Rectal smooth muscle tissue (tissue), 1 donor: Measurements from ENCODE around the gene NEAT1.
A peak's percentile ranks its signal among the peaks of the same experiment; 100 is the strongest.

Experiments
- H3K27ac ChIP-seq: one replicate; pipeline ENCODE4 v1.7.0; 2013; ENCODE audit warnings: low read depth, low read length, inconsistent platforms
- H3K27me3 ChIP-seq: one replicate; pipeline ENCODE4 v1.7.0; 2013; ENCODE audit warnings: low read length; ENCODE audit not compliant: control insufficient read depth, insufficient read depth
- H3K36me3 ChIP-seq: one replicate; pipeline ENCODE4 v1.7.0; 2013; ENCODE audit warnings: low read length; ENCODE audit not compliant: control insufficient read depth, insufficient read depth
- H3K4me1 ChIP-seq: one replicate; pipeline ENCODE4 v1.7.0; 2013; ENCODE audit warnings: low read length; ENCODE audit not compliant: control insufficient read depth, insufficient read depth
- H3K4me3 ChIP-seq: one replicate; pipeline ENCODE4 v1.7.0; 2013; ENCODE audit warnings: low read length
- H3K9ac ChIP-seq: one replicate; pipeline ENCODE4 v1.7.0; 2013; ENCODE audit warnings: low read length

NEAT1 gene

DNA sequence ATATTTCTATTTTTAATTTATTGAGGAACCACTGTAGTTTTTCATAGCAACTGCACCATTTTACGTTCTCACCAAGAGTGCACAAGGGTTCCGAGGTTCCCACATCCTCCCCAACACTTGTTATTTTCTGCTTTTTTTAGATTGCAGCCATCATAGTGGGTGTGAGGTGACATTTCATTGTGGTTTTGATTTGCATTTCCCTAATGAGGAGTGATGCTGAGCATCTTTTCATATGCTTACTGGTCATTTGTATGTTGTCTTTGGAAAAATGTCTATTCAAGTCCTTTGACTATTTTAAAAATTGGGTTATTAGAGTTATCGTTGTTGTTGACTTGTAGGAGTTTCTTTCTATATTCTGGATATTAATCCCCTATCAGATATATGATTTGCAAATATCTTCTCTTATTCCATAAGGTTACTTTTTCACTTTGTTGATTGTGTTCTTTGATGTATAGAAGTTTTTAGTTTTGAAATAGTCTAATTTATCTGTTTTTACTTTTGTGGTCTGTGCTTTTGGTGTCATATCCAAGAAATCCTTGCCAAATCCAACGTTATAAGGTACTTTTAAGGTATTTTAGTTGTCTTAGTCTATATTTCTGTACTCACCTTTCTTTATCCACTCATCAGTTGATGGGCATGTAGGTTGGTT is 9.0 kb downstream of the NEAT1 start:
- peaks cover 66% of the 10 kb centered on the region for H3K4me1 ChIP-seq
- peaks cover 28% of the 10 kb centered on the region for H3K36me3 ChIP-seq
- peak overlapping the region; percentile 15 for H3K4me3 ChIP-seq
- no peaks in the 10 kb centered on the region for H3K27me3 ChIP-seq
- no peak overlapping the region for H3K27ac ChIP-seq
- no peak overlapping the region for H3K9ac ChIP-seq

DNA sequence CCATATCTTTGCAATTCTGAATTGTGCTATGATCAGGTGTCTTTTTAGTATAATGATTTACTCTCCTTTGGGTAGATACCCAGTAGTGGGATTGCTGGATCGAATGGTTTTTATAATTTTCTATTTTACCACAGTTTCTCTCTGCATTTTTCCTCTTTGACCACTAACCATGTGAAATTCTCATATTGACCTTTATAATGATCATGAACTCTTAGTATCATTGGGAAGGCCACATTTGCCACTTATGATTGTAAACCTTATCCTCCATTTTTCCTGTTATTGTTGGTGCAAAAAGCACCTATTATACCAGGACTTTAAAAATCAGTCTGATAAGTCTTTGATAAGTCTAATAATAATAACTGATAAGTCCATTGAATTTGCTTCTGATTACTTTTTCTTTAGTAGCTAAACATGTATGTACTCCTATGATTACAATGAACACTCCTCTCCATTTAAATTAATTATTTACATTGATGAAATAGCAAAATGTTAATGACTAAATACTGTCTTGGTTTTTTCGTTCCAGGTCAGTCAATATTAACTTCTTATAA is 9.6 kb downstream of the NEAT1 start:
- Histone ChIP-seq H3K27ac (no peak overlapping the region), H3K9ac (no peak overlapping the region), H3K4me1 (peaks cover 61% of the 10 kb centered on the region), H3K27me3 (no peaks in the 10 kb centered on the region), H3K36me3 (peaks cover 24% of the 10 kb centered on the region), H3K4me3 (no peak overlapping the region)

DNA sequence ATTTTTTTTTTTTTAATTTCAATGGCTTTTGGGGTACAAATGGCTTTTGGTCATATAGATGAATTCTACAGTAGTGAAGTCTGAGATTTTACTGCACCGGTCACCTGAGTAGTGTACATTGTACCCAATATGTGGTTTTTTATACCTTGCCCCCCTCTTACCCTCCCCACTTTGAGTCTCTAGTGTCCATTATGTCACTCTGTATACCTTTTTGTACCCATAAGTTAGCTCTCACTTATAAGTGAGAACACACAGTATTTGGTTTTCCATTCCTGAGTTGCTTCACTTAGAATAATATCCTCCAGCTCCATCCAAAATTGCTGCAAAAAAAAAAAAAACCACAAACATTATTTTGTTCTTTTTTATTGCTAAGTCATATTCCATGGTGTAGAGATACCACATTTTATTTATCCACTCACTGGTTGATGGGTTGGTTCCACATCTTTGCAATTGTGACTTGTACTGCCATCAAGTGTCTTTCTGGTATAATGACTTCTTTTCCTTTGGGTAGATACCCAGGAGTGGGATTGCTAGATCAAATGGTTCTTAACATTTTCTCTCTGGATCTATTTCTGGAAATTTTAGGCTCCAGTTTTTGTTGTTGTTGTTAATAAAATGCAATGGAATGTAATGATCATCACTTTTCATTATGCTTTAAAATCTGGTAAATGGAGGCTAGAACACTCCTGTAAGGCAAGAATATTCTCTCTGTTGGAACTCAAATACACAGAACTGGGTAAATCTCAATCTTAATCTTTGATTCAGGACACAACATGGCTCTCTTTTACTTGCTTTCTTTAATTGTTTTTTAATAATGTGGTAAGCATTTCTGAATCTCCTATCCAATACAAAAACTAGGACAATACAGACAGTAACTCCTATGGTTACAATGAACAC is 10.3 kb downstream of the NEAT1 start:
- Histone ChIP-seq H3K9ac (no peak overlapping the region), H3K27me3 (no peaks in the 10 kb centered on the region), H3K36me3 (peaks cover 21% of the 10 kb centered on the region), H3K4me3 (no peak overlapping the region), H3K27ac (no peak overlapping the region), H3K4me1 (peaks cover 56% of the 10 kb centered on the region)

DNA sequence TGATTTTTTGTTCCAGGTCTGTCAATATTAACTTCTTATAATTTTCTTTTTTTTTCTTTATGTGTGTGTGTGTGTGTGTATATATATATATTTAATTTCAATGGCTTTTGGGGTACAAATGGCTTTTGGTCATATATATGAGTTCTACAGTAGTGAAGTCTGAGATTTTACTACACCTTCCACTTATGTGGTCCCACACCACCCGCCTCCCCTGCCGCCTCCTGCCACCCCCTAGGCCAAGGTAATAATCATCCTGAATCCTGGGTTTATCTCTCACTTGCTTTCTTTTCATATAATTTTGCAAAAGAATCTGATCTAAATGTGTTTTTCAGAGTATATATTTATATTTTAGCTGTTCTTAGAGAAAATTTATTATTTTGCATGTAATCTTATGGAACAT is 11.1 kb downstream of the NEAT1 start:
- Histone ChIP-seq H3K4me1 (peaks cover 50% of the 10 kb centered on the region), H3K9ac (no peak overlapping the region), H3K4me3 (no peak overlapping the region), H3K27me3 (no peaks in the 10 kb centered on the region), H3K36me3 (peaks cover 22% of the 10 kb centered on the region), H3K27ac (no peak overlapping the region)

DNA sequence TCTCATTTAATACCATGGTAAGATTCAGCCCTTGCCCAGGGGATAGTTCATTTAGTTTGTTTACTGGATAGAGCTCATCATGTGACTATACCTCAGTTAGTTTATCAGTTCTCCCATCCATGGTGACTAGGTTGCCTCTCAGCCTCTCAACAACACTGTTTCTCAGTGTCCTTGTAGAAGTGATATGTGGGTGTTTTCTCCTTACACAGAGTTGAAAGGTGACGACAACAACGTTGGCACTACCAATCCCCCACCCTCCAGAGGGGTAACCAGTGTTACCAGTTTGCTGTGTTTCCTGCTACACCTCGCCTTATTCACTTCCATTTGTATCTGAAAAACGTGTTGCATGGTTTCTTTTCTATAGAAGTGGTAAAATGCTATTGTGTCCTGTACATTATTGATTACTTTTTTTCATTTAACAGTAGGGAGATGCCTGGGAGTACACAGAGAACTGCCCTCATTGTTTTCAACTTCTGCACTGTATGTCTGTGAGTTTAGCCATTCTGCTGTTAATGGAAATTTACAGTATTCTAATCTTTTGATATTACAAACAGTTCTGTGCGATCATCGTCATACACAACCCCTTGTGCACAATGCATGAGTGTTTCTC is 11.6 kb downstream of the NEAT1 start:
- Histone ChIP-seq H3K9ac (no peak overlapping the region), H3K4me1 (peaks cover 45% of the 10 kb centered on the region), H3K36me3 (peaks cover 22% of the 10 kb centered on the region), H3K27me3 (no peaks in the 10 kb centered on the region), H3K4me3 (no peak overlapping the region), H3K27ac (no peak overlapping the region)

DNA sequence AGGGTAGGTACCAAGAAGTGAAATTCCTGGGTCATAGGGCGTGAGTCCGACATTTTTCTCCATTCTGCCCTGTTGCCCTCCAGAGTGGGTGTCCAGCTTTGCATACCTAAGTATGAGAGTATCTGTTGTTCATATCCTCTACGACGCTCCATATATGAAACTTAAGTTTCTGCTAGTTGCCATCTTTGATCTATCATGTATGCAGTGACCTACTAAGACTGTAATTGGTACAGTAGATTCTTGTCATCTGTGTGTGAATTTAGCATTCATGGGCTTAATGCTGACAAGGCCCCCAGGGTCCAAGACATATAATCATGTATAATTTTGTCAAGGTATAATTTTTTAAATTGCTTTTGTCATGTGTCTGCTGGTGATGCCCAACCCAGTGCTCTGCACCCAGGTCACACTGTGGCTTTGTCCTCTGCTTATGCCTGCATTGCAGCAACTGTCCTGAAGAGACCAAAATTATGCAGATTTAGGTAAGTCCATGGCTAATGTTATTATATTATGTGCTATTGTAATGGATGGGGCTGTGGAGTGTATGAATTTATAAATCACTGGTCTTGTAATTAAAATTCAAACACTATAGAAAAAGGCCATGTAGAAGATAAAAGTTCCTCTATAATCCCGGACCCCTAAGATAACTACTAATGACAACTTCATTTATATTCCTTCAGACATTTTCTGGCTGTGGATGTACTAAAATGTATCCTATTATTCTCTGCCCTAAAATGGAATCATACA is 12.2 kb downstream of the NEAT1 start:
- H3K27ac ChIP-seq = no peak overlapping the region
- H3K4me1 ChIP-seq = peaks cover 38% of the 10 kb centered on the region
- no peaks in the 10 kb centered on the region for H3K27me3 ChIP-seq
- H3K4me3 ChIP-seq = no peak overlapping the region
- peaks cover 22% of the 10 kb centered on the region for H3K36me3 ChIP-seq
- no peak overlapping the region for H3K9ac ChIP-seq

DNA sequence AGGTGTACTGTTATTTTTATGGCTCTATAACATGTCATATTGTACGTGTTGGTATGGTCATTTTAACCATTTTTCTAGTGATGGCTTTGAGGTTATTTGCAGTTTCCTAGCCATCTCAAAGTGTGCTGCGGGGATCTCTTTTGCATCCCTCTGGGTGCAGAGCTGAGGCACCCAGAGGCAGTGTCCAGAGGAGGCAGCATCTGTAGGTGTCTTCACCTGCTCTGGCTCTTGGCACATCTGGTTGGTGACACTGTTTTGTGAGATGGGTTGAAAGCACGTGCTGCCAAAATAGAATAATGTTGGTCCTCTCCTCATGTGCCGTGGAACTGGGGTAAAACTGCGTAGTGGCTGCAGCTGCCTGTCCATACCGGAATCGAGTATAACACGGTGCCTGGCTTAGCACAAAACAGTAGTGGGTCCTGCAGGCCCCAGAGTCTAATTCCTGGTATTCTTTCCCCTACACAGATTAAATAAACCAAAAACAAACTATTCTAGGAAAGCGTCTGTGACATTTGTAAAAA is 12.9 kb downstream of the NEAT1 start:
- Histone ChIP-seq H3K27ac (no peak overlapping the region), H3K4me1 (peaks cover 34% of the 10 kb centered on the region), H3K9ac (no peak overlapping the region), H3K4me3 (no peak overlapping the region), H3K27me3 (no peaks in the 10 kb centered on the region), H3K36me3 (peaks cover 22% of the 10 kb centered on the region)

DNA sequence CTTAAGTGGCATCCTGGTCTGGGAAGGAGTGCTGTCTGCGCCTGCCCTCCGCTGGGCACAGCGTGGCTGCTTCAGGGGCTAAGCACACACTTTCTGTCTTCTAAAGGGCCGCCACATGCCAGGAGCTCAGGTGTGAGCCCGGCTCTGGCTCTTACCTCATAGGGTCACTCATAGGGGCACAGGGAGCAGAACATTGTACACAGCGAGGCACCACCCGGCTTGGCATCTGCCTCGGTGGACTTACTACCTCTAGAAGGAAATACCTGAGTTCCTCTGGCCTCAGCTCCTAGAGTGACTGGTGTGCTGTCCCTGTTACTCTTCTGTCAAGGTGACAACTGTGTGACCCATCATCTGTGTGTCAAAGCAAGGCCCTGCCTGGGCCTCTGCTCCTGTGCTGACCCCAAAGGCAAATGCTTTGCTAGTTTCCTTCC is 13.4 kb downstream of the NEAT1 start:
- Histone ChIP-seq H3K36me3 (peaks cover 22% of the 10 kb centered on the region), H3K9ac (no peak overlapping the region), H3K4me1 (peaks cover 30% of the 10 kb centered on the region), H3K4me3 (no peak overlapping the region), H3K27ac (no peak overlapping the region), H3K27me3 (no peaks in the 10 kb centered on the region)

DNA sequence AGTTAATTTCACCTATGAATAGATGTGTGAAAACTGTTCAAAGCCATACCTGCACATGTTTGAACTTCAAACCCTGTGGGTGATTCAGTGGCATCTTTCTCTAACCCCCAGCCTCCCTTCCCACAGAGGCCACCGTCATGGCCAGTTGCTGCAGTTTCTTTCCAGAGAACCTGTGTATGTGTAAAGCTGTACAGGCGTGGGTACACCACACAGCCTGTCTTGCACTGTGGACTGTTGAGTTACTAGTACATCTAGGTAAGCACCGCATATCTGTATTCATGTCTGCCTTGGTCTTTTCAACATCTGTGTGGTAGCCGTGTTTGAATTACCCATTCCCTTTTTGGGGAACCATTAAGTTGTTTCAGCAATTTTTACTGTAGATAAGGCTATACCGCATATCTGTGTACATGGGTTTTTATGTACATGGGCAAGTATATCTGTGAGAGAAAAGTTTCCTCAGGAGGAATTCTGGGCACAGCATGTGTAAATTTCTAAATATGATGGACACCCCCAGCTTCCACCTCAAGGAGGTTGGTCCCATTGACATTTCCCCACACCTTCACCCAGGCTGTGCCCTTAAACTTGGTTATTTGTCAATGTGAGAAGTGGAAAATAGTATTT is 13.9 kb downstream of the NEAT1 start:
- Histone ChIP-seq H3K27ac (no peak overlapping the region), H3K36me3 (peaks cover 22% of the 10 kb centered on the region), H3K9ac (no peak overlapping the region), H3K4me1 (peaks cover 26% of the 10 kb centered on the region), H3K27me3 (no peaks in the 10 kb centered on the region), H3K4me3 (no peak overlapping the region)

DNA sequence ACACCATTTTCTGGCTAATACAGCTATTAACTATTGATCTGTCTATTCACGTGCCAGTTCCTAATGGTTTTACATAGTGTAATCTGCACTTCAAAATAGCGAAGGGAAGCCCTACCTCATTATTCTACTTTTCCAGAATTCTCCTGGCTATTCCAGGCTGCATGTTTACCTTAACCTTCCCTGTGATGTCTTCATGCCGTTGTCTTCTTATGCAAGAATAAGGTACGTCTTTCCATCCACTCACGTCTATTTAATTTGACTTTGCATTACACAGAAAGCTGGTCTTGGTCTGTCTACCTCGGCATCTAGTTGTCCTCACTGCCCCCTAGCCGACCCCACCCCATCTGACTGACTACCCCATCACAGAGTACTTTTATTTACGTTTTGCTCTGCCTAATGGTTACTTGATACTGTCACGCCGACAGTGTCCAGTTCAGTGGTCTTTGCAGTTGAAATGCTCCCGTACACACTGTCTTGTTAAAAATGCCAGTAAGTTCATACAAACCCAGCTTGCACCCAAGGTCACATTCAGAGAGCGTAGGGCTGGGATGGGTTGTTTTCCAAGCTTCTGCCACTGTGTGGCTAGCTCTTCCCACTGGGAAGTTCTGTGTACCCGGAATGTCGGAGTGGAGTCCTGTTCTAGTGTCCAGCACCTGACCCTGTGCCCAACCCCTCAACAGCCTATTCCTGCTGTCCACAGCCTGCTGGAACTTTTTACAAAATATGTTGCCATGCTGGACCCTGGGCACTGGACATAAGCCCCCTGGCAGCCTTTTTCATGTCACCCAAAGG is 15.0 kb downstream of the NEAT1 start:
- H3K4me1 ChIP-seq = peaks cover 21% of the 10 kb centered on the region
- no peak overlapping the region for H3K27ac ChIP-seq
- peaks cover 22% of the 10 kb centered on the region for H3K36me3 ChIP-seq
- no peaks in the 10 kb centered on the region for H3K27me3 ChIP-seq
- H3K9ac ChIP-seq = no peak overlapping the region
- no peak overlapping the region for H3K4me3 ChIP-seq
